T-helper 1 cell treated with Interleukin-12 subunit alpha and Interleukin-12 subunit beta and Interleukin-4 antibody, amounts not matched to agents 30 ng/mL and 1 ng/mL, for 36 hours (primary cell): ENCODE measurements around the gene CCNB2. TPM values are rescaled to one million over a fixed set of nuclear protein-coding genes. Genes with fewer than 3 reads are reported as not detected.
"Not testable (repeated sequence)": the region's sequence is repeated elsewhere in the genome, so short reads cannot be mapped to it uniquely, and the experiment has no call there.

ENCODE experiments used
- intact Hi-C: fragments of 100-400 bp; cut with micrococcal nuclease; formaldehyde crosslinking; loops from one replicate; pipeline ENCODE4 v1.15.1; 2024
- total RNA-seq: library from RNA; stranded (reverse); gene quantifications from 2 replicates; pipeline ENCODE4 v1.2.3, GENCODE V29; 2022

Gene CCNB2
- total RNA-seq, result 52.8 and 52.9 TPM in 2 replicates

- intact Hi-C loops, result loop anchor here (1.0 to 10.0 kb wide), 7 partner anchors 36 to 580 kb away; partner anchors contain the start of genes BNIP2, GTF2A2, MINDY2 and RNF111
Observed at GRCh38 chr15:59104912-59105732, at the start of gene CCNB2. Gene CCNB2 (plus strand): TSS chr15:59105146. CDS start chr15:59105269, 123 bp downstream.

GRCh38 chr15:59059076-59059597 lies 45.8 kb upstream of the CCNB2 start:
- intact Hi-C loops, result no loop called here

GRCh38 chr15:59060348-59060747 lies 44.6 kb upstream of the CCNB2 start:
- intact Hi-C loops, result no loop called here

GRCh38 chr15:59063042-59063441 lies 41.9 kb upstream of the CCNB2 start:
- intact Hi-C loops, result no loop called here

GRCh38 chr15:59069430-59069829 lies 35.5 kb upstream of the CCNB2 start:
- intact Hi-C loops, result no loop called here

DNA sequence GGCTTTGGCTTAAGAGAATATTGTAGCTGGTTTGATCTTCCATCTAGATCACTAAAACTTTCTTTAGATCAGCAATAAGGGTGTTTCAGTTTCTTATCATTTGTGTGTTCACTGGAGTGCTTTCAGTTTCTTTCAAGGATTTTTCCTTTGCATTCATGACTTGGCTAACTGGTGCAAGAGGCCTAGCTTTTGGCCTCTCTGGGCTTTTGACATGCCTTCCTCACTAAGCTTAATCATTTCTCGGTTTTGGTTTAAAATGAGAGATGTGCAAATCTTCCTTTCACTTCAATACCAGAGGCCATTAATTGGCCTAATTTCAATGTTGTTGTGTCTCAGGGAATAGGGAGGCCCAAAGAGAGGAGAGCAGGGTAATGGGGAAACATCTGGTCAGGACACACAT lies 30.3 kb upstream of the CCNB2 start:
- intact Hi-C loops, result no loop called here

- intact Hi-C loops, result no loop called here
Observed at GRCh38 chr15:59087731-59088130, 17.2 kb upstream of the CCNB2 start.

GRCh38 chr15:59094077-59094476 lies 10.9 kb upstream of the CCNB2 start:
- intact Hi-C loops, result no loop called here

DNA sequence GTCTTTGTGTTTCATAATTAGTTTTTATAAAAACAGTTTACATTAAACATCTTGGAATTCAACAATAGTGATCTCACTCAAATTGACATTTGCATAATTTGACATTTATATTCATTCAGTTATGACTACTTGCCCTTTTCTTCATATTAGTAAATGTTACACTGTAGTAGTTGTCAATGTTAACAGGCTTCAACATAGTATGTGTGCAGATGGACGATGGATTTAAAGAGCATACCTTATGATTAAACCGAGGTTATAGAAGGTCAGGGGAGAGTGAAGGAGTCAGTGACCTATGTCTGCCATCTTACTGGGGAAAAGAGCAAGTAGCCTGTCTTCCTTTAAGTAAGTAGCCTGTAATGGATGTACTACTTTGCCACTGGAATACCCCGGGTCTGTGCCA lies 8.5 kb upstream of the CCNB2 start:
- intact Hi-C loops, result no loop called here

- intact Hi-C loops, result no loop called here
Observed at GRCh38 chr15:59099162-59099685, 5.7 kb upstream of the CCNB2 start.

- intact Hi-C loops, result loop anchor here (2.0 to 10.0 kb wide), 3 partner anchors 36 to 580 kb away; partner anchors contain the start of genes BNIP2 and MINDY2
Observed at GRCh38 chr15:59104602-59104911, 389 bp upstream of the CCNB2 start.

- intact Hi-C loops, result loop anchor here (1.0 to 10.0 kb wide), 7 partner anchors 35 to 579 kb away; partner anchors contain the start of genes BNIP2, GTF2A2, MINDY2 and RNF111
Observed at GRCh38 chr15:59105854-59106253, 908 bp downstream of the CCNB2 start.

GRCh38 chr15:59111251-59111650 lies 6.3 kb downstream of the CCNB2 start:
- intact Hi-C loops, result no loop called here

- intact Hi-C loops, result no loop called here
Observed at GRCh38 chr15:59115047-59115446, 10.1 kb downstream of the CCNB2 start.

DNA sequence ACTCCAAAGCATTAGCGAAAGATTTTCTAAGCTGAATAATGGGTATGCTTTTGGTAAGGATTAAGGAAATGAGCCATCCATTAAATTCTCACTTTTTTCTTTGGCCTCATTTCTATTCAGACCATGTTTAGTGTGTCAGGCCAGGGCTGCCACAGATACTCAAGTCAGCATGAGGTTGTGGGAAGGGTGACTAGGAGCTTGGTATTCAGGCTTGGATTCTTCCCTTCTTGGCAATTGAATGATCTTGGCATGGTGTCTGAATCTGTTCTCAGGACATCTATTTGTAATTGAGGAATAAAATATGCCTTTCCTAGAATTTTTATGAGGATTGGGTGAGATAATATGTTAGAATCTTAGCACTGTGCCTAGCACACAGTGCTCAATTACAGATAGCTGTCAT lies 11.2 kb downstream of the CCNB2 start:
- intact Hi-C loops, result no loop called here

DNA sequence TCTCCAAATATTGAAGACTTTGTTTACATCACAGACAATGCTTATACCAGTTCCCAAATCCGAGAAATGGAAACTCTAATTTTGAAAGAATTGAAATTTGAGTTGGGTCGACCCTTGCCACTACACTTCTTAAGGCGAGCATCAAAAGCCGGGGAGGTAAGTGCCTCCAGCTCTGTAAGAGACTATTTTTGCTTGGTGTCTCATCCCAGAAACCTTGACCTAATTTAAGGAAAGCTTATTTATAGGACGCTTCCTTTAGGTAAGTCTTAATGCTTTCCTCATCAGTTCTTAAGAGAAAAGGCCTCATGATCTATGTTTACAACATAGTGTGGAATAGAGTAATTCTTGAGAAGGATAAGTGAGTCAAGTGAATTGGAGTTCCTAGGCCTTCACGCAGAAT lies 11.8 kb downstream of the CCNB2 start:
- intact Hi-C loops, result no loop called here

DNA sequence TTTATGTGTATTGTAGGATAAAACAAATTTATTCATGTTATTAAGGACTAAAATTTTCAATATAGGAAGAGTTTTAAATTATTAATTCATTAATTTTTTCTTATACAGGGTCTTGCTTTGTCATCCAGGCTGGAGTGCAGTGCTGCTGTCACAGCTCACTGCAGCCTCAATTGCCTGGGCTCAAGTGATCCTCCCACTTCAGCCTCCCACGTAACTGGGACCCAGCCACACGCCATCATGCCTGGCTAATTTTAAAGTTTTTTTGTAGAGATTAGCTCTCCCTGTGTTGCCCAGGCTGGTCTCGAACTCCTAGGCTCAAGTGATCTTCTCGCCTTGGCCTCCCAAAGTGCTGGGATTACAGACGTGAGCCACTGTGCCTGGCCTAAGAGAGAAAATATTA lies 14.7 kb downstream of the CCNB2 start:
- intact Hi-C loops, result no loop called here

DNA sequence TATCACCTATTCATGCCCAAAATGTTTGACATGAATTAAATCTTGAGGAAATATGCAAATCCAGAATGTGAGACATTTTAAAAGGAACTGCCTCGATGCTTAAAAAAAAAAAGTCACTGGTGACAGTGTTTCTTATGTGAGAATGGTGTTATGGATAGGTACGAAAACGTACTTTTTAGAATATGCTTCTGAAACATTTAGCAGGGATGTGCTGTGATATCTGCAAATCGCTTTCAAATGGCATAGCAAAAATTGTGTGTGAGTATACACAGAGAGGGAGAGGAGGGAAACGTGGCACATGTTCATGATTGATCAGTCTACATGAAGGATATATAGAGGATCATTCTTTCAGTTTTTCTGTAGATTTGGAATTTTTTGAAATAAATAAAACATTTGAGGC lies 16.0 kb downstream of the CCNB2 start:
- intact Hi-C loops, result no loop called here

DNA sequence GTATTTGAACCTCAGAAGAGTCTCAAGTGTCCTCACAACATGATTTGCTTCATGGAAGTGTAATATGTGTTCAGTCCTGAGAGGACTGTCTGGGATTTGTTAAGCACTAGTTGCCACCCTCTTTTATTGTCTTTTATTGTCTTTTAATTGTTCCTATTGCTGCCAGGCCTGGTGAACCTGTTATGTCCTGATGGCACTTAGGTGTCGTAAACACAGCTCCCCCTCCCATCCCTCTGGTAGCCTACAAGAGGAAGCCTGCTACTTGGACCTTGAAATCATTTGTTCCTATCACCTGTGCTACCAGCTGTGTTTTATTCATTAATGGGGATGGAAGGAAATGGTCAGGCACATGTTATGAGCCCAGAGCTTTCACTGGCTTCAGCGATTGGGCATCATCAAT lies 19.3 kb downstream of the CCNB2 start:
- intact Hi-C loops, result no loop called here

DNA sequence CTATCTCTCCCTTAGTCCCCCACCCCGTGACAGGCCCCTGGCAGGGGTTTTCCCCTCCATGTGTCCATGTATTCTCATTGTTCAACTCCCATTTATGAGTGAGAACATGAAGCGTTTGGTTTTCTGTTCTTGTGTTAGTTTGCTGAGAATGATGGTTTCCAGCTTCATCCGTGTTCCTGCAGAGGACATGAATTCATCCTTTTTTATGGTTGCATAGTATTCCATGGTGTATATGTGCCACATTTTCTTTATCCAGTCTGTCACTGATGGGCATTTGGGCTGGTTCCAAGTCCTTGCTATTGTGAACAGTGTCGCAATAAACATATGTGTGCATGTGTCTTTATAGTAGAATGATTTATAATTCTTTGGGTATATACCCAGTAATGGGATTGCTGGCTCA lies 20.7 kb downstream of the CCNB2 start:
- intact Hi-C loops, result not testable (repeated sequence)

GRCh38 chr15:59127255-59127654 lies 22.3 kb downstream of the CCNB2 start:
- intact Hi-C loops, result not testable (repeated sequence)

DNA sequence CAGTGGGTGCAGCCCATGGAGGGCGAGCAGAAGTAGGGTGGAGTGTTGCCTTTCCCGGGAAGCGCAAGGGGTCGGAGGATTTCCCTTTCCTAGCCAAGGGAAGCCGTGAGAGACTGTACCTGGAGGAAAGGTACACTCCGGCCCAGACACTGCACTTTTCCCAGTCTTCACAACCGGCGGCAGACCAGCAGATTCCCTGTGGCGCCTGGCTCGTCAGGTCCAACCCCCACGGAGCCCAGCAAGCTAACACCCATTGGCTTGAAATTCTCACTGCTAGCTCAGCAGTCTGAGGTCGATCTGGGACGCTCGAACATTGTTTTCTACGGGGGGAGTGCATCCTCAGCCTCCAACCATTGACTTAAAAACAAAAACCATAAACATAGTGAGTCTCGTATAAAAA lies 26.5 kb downstream of the CCNB2 start:
- intact Hi-C loops, result no loop called here
